OCI-LY7 (cell line): ENCODE results near the gene MAOB.
"Not testable (repeated sequence)": the region's sequence is repeated elsewhere in the genome, so short reads cannot be mapped to it uniquely, and the experiment has no call there.

Source experiments
- EZH2phosphoT487 ChIP-seq: fragments of 200-600 bp; sonication (generic); IDR thresholded peaks from 2 replicates; pipeline ENCODE4 v1.6.1; 2018; ENCODE audit warnings: low read depth, borderline replicate concordance, mild to moderate bottlenecking, mixed run types, antibody characterized with exemption, low read length, moderate library complexity, mixed read lengths
- TF ChIP-seq, protein P1 (sequence below): fragments of 200-600 bp; sonication (generic); conservative IDR thresholded peaks from 2 replicates; pipeline ENCODE4 v1.5.1; 2014; ENCODE audit warnings: mild to moderate bottlenecking, antibody characterized with exemption, low read length, moderate library complexity, mixed read lengths

DNA sequence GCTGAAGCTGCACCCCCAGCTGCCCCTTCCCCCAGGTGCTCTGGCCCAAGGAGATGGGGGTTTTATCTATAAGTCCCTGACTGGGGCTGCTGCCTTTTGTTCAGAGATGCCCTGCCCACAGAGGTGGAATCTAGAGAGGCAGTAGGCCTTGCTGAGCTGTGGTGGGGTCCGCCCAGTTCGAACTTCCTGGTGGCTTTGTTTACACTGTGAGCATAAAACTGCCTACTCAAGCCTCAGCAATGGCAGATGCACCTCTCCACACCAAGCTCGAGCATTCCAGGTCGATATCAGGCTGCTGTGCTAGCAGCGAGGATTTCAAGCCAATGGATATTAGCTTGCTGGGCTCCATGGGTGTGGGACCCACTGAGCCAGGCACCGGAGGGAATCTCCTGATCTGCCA, 155.0 kb downstream of the MAOB start:
- TF ChIP-seq, protein P1, sequence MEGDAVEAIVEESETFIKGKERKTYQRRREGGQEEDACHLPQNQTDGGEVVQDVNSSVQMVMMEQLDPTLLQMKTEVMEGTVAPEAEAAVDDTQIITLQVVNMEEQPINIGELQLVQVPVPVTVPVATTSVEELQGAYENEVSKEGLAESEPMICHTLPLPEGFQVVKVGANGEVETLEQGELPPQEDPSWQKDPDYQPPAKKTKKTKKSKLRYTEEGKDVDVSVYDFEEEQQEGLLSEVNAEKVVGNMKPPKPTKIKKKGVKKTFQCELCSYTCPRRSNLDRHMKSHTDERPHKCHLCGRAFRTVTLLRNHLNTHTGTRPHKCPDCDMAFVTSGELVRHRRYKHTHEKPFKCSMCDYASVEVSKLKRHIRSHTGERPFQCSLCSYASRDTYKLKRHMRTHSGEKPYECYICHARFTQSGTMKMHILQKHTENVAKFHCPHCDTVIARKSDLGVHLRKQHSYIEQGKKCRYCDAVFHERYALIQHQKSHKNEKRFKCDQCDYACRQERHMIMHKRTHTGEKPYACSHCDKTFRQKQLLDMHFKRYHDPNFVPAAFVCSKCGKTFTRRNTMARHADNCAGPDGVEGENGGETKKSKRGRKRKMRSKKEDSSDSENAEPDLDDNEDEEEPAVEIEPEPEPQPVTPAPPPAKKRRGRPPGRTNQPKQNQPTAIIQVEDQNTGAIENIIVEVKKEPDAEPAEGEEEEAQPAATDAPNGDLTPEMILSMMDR: not testable (repeated sequence)
- TF ChIP-seq EZH2phosphoT487: not testable (repeated sequence)
